ENCODE data around the gene KIF19. TPM values are rescaled to one million over a fixed set of nuclear protein-coding genes. Genes with fewer than 3 reads are reported as not detected.

KIF19 gene
- total RNA-seq, 1 experiment from 2014 or later, result not detected

DNA sequence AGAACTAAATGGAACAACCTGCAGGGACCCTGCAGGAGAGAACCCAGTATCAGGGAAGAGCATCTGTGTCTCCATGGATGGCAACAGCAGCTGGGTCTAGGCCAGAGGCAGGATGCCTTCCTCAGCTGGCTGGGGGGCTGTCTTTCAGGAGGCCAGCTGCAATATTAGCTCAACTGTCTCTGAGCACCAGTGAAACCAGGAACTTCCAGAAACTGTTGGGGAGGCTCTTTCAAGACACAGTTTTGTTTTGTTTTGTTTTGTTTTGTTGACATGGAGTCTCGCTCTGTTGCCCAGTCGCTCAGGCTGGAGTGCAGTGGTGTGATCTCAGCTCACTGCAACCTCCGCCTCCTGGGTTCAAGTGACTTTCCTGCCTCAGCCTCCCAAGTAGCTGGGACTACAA, 48.8 kb downstream of the KIF19 start:
- Histone ChIP-seq H4K20me1 (ENCODE audit: insufficient read depth) (no peaks in the 10 kb centered on the region), H3F3A (ENCODE audit: insufficient read depth, low read depth) (no peaks in the 10 kb centered on the region), H3K4me1 (replicated peaks; ENCODE audit: insufficient read depth) (peaks cover 4% of the 10 kb centered on the region), H3K4me3 (no peak overlapping the region), H3K27ac (no peak overlapping the region), H3K27me3 (ENCODE audit: insufficient read depth, low read depth) (peaks cover 89% of the 10 kb centered on the region), H3K36me3 (ENCODE audit: low read depth) (no peaks in the 10 kb centered on the region), H3K9me2 (ENCODE audit: insufficient read depth) (no peaks in the 10 kb centered on the region), H2AFZ (no peak overlapping the region), H3K9me3 (ENCODE audit: insufficient read depth, low read depth) (no peaks in the 10 kb centered on the region), H3K79me2 (ENCODE audit: low read depth) (no peaks in the 10 kb centered on the region), H3K4me2 (no peak overlapping the region)
- ChIA-PET POLR2A (ENCODE audit: unreplicated experiment) (no interaction called here), CTCF (interaction anchor here (0.6 to 0.7 kb wide), 2 partner anchors 66 to 559 kb away, joined by 3 to 5 read pairs; no protein-coding TSS in a partner anchor)
- no peak for DNase-seq
- intact Hi-C loops (cut with micrococcal nuclease; ENCODE audit: unreplicated experiment), result loop anchor here (5.0 kb wide), 2 partner anchors 227 to 582 kb away; no protein-coding TSS in a partner anchor
- TF ChIP-seq, protein P1, sequence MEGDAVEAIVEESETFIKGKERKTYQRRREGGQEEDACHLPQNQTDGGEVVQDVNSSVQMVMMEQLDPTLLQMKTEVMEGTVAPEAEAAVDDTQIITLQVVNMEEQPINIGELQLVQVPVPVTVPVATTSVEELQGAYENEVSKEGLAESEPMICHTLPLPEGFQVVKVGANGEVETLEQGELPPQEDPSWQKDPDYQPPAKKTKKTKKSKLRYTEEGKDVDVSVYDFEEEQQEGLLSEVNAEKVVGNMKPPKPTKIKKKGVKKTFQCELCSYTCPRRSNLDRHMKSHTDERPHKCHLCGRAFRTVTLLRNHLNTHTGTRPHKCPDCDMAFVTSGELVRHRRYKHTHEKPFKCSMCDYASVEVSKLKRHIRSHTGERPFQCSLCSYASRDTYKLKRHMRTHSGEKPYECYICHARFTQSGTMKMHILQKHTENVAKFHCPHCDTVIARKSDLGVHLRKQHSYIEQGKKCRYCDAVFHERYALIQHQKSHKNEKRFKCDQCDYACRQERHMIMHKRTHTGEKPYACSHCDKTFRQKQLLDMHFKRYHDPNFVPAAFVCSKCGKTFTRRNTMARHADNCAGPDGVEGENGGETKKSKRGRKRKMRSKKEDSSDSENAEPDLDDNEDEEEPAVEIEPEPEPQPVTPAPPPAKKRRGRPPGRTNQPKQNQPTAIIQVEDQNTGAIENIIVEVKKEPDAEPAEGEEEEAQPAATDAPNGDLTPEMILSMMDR (conservative IDR thresholded peaks at IDR 0.05), result no peak
- no peak for TF ChIP-seq EZH2 (IDR thresholded peaks at IDR 0.05; ENCODE audit: low read depth)
- no TSS peak for BruUV-seq (replicated peaks)

DNA sequence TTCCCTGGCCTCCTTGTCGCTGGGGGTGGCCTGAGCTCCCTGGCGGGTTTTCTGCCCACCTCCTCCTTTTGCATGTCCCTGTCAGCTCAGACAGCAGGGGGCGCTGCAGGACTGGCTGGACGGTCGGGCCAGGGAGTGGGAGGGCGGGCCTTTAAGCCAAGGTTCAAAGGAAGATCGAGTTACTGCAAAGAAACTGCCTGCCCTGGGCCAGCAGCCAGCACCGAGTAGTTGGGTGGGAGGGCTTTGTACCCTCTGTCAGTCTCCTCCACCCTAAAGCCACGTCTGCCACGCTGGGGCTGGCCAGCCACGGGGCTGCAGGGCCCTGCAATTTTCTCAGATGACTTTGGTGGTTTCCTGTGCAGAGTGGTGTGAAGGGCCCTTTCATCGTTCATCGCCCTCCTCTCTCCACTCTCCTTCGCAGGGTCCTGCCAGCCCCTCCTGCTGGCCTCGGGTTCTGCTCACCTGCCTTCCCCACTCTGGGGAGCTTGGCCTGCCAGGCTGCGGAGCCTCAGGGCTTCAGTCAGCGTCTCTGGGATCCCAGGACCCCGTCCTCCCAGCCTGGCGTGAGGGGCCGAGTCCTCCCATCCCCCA, 53.6 kb downstream of the KIF19 start:
- Histone ChIP-seq H3K4me1 (replicated peaks; ENCODE audit: insufficient read depth) (peaks cover 17% of the 10 kb centered on the region), H2AFZ (no peak overlapping the region), H3K9me2 (ENCODE audit: insufficient read depth) (no peaks in the 10 kb centered on the region), H3K79me2 (ENCODE audit: low read depth) (no peaks in the 10 kb centered on the region), H3K27ac (no peak overlapping the region), H3K9me3 (ENCODE audit: insufficient read depth, low read depth) (no peaks in the 10 kb centered on the region), H3K27me3 (ENCODE audit: insufficient read depth, low read depth) (peaks cover 47% of the 10 kb centered on the region), H3K4me3 (no peak overlapping the region), H3K36me3 (ENCODE audit: low read depth) (no peaks in the 10 kb centered on the region), H3K4me2 (peak overlapping the region; percentile 69), H4K20me1 (ENCODE audit: insufficient read depth) (no peaks in the 10 kb centered on the region), H3F3A (ENCODE audit: insufficient read depth, low read depth) (no peaks in the 10 kb centered on the region; the same call in 1 of the 2 replicates)
- ChIA-PET CTCF (interaction anchor here (0.6 to 2.2 kb wide), 16 partner anchors 12 to 648 kb away, joined by 3 to 8 read pairs (median 4); partner anchors contain the start of gene GPR142), POLR2A (ENCODE audit: unreplicated experiment) (no interaction called here)
- intact Hi-C loops (cut with micrococcal nuclease; ENCODE audit: unreplicated experiment), result loop anchor here (1.0 to 5.0 kb wide), 5 partner anchors 51 to 578 kb away; no protein-coding TSS in a partner anchor
- peak; percentile 56 to 90 for DNase-seq
- no peak for TF ChIP-seq EZH2 (IDR thresholded peaks at IDR 0.05; ENCODE audit: low read depth)
- TF ChIP-seq, protein P1 (conservative IDR thresholded peaks at IDR 0.05), result peak; percentile 95
- BruUV-seq (replicated peaks), result no TSS peak

DNA sequence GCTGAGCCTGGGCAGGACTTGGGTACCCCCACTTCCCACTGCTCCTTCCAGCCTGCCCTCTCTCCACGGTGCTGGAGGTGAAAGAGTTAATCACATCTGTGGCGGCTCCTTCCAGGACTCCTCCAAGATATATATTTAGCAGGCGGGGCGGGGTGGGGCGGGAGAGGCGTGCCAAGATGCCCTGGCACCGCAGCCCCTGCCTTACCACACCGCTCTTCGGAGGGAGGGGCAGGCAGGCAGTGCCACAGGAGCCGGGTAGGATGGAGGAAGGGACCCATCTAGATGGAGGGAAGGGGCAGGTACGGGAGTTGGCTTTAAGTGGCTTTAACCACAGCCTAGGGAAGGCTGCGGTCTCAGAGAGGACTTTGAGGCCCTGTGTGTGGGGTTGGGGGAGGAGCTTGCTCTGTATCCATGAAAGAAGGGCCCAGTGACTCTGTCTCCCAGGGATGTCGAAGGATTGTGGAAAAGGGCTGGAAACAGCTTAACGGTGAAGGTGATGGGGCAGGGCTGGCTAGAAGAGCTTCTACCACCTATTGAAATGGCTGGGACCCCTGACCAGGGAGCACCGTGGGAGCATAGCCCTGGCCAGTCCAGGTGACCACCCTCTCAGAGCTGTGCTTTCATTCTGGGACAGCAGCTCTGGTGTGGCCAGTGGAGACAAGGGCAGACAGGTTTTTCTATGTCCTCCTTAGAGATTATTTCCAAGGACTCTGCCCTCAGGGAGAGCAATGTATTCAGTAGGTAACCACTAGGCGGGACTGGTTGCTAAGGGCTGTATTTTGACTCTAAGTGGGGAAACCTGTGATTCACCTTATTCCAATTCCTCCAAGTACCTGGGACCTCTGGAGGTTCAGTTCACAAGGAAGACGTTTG, 54.3 kb downstream of the KIF19 start:
- DNase-seq, result peak; percentile 51 to 88
- H3K27ac ChIP-seq, result no peak overlapping the region
- H2AFZ ChIP-seq, result no peak overlapping the region
- BruUV-seq (replicated peaks), result no TSS peak
- H3F3A ChIP-seq (ENCODE audit: insufficient read depth, low read depth), result no peaks in the 10 kb centered on the region; the same call in 1 of the 2 replicates
- no peak for TF ChIP-seq EZH2 (IDR thresholded peaks at IDR 0.05; ENCODE audit: low read depth)
- TF ChIP-seq, protein P1 (conservative IDR thresholded peaks at IDR 0.05), result peak; percentile 59
- H3K4me2 ChIP-seq, result peak overlapping the region; percentile 69
- POLR2A ChIA-PET (ENCODE audit: unreplicated experiment), result interaction anchor here (0.6 to 1.0 kb wide), 2 partner anchors 50 to 68 kb away, joined by 3 to 4 read pairs; no protein-coding TSS in a partner anchor
- H3K27me3 ChIP-seq (ENCODE audit: insufficient read depth, low read depth), result peaks cover 39% of the 10 kb centered on the region
- H4K20me1 ChIP-seq (ENCODE audit: insufficient read depth), result no peaks in the 10 kb centered on the region
- H3K9me3 ChIP-seq (ENCODE audit: insufficient read depth, low read depth), result no peaks in the 10 kb centered on the region
- CTCF ChIA-PET, result interaction anchor here (0.6 to 2.2 kb wide), 7 partner anchors 28 to 223 kb away, joined by 3 to 8 read pairs (median 5); no protein-coding TSS in a partner anchor
- H3K9me2 ChIP-seq (ENCODE audit: insufficient read depth), result no peaks in the 10 kb centered on the region
- no peaks in the 10 kb centered on the region for H3K36me3 ChIP-seq (ENCODE audit: low read depth)
- no peak overlapping the region for H3K4me3 ChIP-seq
- H3K79me2 ChIP-seq (ENCODE audit: low read depth), result no peaks in the 10 kb centered on the region
- H3K4me1 ChIP-seq (replicated peaks; ENCODE audit: insufficient read depth), result peaks cover 17% of the 10 kb centered on the region
- intact Hi-C loops (cut with micrococcal nuclease; ENCODE audit: unreplicated experiment), result loop anchor here (1.0 kb wide), 1 partner anchor 50 kb away; no protein-coding TSS in a partner anchor
